Measurements from ENCODE around the gene PHF14.

PHF14 gene

DNA sequence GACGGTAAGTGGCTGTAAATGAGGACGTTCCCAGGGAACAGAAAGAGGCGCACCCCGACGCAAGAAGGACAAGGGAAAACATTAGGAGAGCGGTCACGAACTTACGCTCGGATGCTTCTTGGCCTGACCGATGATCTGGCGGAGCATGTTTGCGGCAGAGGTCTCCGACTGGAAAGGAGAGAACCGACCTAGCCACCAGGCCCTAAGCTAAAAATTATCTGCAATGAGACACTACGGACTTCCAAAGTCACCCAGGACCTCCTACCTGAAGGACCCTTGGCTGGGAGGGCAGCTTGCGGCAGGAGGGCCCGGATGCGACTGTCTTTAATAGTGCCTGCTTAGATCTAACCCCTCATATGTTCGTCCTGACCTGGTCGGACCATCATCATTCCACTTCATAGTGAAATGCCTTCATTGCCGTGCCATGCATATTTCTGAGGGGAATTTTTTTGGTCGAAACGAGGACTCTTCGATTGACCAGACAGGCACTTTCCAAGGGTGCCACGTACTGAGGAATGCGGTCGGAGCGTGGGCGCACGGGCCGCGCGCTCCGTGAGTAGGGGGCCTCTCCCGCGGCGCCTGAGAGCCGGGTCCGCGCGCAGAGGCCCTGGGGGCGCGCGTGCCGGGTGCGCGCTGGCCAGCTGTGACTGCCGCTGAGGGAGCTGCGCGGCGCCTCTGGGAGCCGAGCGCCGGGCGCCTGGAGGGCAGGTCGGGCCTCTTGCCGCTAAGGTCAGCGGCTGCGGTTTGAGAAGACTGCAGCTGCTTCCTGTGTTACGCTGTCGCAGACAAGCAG lies 33.6 kb upstream of the PHF14 start:
- TF ChIP-seq ZC3H10 (CRISPR knock-in tag; IDR thresholded peaks at IDR 0.05): peak; percentile 65
- TF ChIP-seq PPARA (CRISPR knock-in tag; IDR thresholded peaks at IDR 0.05; ENCODE audit: borderline replicate concordance): no peak
- TF ChIP-seq GLIS3 (CRISPR knock-in tag; IDR thresholded peaks at IDR 0.05): peak; percentile 52; the same call in 1 of the 2 replicates
- TF ChIP-seq, protein P1, sequence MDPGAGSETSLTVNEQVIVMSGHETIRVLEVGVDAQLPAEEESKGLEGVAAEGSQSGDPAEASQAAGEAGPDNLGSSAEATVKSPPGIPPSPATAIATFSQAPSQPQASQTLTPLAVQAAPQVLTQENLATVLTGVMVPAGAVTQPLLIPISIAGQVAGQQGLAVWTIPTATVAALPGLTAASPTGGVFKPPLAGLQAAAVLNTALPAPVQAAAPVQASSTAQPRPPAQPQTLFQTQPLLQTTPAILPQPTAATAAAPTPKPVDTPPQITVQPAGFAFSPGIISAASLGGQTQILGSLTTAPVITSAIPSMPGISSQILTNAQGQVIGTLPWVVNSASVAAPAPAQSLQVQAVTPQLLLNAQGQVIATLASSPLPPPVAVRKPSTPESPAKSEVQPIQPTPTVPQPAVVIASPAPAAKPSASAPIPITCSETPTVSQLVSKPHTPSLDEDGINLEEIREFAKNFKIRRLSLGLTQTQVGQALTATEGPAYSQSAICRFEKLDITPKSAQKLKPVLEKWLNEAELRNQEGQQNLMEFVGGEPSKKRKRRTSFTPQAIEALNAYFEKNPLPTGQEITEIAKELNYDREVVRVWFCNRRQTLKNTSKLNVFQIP (CRISPR knock-in tag; IDR thresholded peaks at IDR 0.05; ENCODE audit: borderline replicate concordance, low read depth): 0 out of 2 replicates have a peak, but pooled peaks have one; percentile 36
- peak; percentile 29; the same call in 1 of the 2 replicates for TF ChIP-seq BACH2 (CRISPR knock-in tag; IDR thresholded peaks at IDR 0.05; ENCODE audit: borderline replicate concordance)
- peak; percentile 63; the same call in 1 of the 2 replicates for TF ChIP-seq ARNTL (CRISPR knock-in tag; IDR thresholded peaks at IDR 0.05; ENCODE audit: borderline replicate concordance, low read depth)
- TF ChIP-seq, protein P2, sequence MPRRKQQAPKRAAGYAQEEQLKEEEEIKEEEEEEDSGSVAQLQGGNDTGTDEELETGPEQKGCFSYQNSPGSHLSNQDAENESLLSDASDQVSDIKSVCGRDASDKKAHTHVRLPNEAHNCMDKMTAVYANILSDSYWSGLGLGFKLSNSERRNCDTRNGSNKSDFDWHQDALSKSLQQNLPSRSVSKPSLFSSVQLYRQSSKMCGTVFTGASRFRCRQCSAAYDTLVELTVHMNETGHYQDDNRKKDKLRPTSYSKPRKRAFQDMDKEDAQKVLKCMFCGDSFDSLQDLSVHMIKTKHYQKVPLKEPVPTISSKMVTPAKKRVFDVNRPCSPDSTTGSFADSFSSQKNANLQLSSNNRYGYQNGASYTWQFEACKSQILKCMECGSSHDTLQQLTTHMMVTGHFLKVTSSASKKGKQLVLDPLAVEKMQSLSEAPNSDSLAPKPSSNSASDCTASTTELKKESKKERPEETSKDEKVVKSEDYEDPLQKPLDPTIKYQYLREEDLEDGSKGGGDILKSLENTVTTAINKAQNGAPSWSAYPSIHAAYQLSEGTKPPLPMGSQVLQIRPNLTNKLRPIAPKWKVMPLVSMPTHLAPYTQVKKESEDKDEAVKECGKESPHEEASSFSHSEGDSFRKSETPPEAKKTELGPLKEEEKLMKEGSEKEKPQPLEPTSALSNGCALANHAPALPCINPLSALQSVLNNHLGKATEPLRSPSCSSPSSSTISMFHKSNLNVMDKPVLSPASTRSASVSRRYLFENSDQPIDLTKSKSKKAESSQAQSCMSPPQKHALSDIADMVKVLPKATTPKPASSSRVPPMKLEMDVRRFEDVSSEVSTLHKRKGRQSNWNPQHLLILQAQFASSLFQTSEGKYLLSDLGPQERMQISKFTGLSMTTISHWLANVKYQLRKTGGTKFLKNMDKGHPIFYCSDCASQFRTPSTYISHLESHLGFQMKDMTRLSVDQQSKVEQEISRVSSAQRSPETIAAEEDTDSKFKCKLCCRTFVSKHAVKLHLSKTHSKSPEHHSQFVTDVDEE (CRISPR knock-in tag; IDR thresholded peaks at IDR 0.05): peak; percentile 93
- TF ChIP-seq, protein P3, sequence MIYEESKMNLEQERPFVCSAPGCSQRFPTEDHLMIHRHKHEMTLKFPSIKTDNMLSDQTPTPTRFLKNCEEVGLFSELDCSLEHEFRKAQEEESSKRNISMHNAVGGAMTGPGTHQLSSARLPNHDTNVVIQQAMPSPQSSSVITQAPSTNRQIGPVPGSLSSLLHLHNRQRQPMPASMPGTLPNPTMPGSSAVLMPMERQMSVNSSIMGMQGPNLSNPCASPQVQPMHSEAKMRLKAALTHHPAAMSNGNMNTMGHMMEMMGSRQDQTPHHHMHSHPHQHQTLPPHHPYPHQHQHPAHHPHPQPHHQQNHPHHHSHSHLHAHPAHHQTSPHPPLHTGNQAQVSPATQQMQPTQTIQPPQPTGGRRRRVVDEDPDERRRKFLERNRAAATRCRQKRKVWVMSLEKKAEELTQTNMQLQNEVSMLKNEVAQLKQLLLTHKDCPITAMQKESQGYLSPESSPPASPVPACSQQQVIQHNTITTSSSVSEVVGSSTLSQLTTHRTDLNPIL (CRISPR knock-in tag; IDR thresholded peaks at IDR 0.05; ENCODE audit: low read depth): no peak
- peak; percentile 96 for TF ChIP-seq SNAI2 (CRISPR knock-in tag; IDR thresholded peaks at IDR 0.05)
- TF ChIP-seq TOX (CRISPR knock-in tag; IDR thresholded peaks at IDR 0.05; ENCODE audit: borderline replicate concordance): no peak
- 0 out of 2 replicates have a peak, but pooled peaks have one; percentile 78 for TF ChIP-seq ZFP3 (CRISPR knock-in tag; IDR thresholded peaks at IDR 0.05)
- TF ChIP-seq CSDC2 (CRISPR knock-in tag; IDR thresholded peaks at IDR 0.05): peak; percentile 91
- ATAC-seq: peak; percentile 94

DNA sequence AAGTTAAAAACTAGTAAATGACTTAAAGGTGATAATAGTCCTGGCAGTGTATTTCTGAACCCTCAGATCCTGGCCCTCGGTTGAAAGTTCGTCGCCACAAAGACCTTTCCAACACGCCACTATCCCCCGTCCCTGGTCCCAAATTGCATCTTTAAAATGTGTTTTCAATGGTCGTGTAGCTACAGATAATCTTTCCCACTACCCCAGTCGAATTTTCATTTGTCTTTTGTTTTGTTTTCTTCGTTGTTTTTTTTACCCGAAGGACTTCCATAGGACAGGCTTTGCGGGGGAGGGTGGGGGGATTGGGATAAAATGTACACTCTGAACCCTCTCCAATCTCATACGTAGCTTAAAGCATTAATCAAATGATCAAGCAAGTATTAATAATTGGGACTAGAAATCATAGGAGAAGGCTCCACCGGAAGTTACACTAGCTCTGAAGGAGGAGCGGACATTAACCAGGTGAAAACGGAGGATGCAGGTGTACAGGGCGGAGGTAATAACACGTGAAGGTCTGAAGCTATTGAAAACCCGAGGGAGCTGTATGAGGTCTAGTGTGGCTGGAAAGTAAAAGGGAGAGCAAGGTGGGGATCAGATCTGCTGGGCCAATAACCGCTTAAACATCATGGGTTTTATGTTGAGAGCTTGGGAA lies 32.8 kb upstream of the PHF14 start:
- no peak for ATAC-seq
- TF ChIP-seq ZC3H10 (CRISPR knock-in tag; IDR thresholded peaks at IDR 0.05) (no peak), ARNTL (CRISPR knock-in tag; IDR thresholded peaks at IDR 0.05; ENCODE audit: borderline replicate concordance, low read depth) (no peak), OSR1 (CRISPR knock-in tag; IDR thresholded peaks at IDR 0.05) (no peak), ZNF70 (CRISPR knock-in tag; IDR thresholded peaks at IDR 0.05) (no peak), TOX (CRISPR knock-in tag; IDR thresholded peaks at IDR 0.05; ENCODE audit: borderline replicate concordance) (no peak), ESRRG (CRISPR knock-in tag; IDR thresholded peaks at IDR 0.05) (no peak), SNAI2 (CRISPR knock-in tag; IDR thresholded peaks at IDR 0.05) (no peak), TCF4 (CRISPR knock-in tag; IDR thresholded peaks at IDR 0.05; ENCODE audit: borderline replicate concordance) (no peak), RARB (CRISPR knock-in tag; IDR thresholded peaks at IDR 0.05) (no peak), ZFP30 (CRISPR knock-in tag; IDR thresholded peaks at IDR 0.05) (no peak), CSDC2 (CRISPR knock-in tag; IDR thresholded peaks at IDR 0.05) (no peak), BACH2 (CRISPR knock-in tag; IDR thresholded peaks at IDR 0.05; ENCODE audit: borderline replicate concordance) (no peak), ZFP3 (CRISPR knock-in tag; IDR thresholded peaks at IDR 0.05) (no peak)
- TF ChIP-seq, protein P4, sequence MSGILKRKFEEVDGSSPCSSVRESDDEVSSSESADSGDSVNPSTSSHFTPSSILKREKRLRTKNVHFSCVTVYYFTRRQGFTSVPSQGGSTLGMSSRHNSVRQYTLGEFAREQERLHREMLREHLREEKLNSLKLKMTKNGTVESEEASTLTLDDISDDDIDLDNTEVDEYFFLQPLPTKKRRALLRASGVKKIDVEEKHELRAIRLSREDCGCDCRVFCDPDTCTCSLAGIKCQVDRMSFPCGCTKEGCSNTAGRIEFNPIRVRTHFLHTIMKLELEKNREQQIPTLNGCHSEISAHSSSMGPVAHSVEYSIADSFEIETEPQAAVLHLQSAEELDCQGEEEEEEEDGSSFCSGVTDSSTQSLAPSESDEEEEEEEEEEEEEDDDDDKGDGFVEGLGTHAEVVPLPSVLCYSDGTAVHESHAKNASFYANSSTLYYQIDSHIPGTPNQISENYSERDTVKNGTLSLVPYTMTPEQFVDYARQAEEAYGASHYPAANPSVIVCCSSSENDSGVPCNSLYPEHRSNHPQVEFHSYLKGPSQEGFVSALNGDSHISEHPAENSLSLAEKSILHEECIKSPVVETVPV (CRISPR knock-in tag; IDR thresholded peaks at IDR 0.05): no peak
- TF ChIP-seq, protein P2 (CRISPR knock-in tag; IDR thresholded peaks at IDR 0.05): no peak
- TF ChIP-seq, protein P5, sequence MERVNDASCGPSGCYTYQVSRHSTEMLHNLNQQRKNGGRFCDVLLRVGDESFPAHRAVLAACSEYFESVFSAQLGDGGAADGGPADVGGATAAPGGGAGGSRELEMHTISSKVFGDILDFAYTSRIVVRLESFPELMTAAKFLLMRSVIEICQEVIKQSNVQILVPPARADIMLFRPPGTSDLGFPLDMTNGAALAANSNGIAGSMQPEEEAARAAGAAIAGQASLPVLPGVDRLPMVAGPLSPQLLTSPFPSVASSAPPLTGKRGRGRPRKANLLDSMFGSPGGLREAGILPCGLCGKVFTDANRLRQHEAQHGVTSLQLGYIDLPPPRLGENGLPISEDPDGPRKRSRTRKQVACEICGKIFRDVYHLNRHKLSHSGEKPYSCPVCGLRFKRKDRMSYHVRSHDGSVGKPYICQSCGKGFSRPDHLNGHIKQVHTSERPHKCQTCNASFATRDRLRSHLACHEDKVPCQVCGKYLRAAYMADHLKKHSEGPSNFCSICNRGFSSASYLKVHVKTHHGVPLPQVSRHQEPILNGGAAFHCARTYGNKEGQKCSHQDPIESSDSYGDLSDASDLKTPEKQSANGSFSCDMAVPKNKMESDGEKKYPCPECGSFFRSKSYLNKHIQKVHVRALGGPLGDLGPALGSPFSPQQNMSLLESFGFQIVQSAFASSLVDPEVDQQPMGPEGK (CRISPR knock-in tag; IDR thresholded peaks at IDR 0.05; ENCODE audit: borderline replicate concordance): no peak
- TF ChIP-seq, protein P3 (CRISPR knock-in tag; IDR thresholded peaks at IDR 0.05; ENCODE audit: low read depth): no peak
